HepG2 (cell line): ENCODE measurements around the gene PSMB1. TPM values are rescaled to one million over a fixed set of nuclear protein-coding genes. Genes with fewer than 3 reads are reported as not detected.

Source experiments
- AKAP8 ChIP-seq: sonication (generic); formaldehyde crosslinking; IDR thresholded peaks from 2 replicates; pipeline ENCODE4 v1.5.1; 2020; ENCODE audit warnings: mild to moderate bottlenecking, missing genetic modification reagents
- CENPX ChIP-seq: sonication (generic); formaldehyde crosslinking; IDR thresholded peaks from 2 replicates; pipeline ENCODE4 v1.9.0; 2021; ENCODE audit warnings: mild to moderate bottlenecking, missing genetic modification reagents, moderate library complexity
- DPF2 ChIP-seq: sonication (generic); formaldehyde crosslinking; IDR thresholded peaks from 2 replicates; pipeline ENCODE4 v1.4.0; 2020; ENCODE audit warnings: mild to moderate bottlenecking, low read depth, missing genetic modification reagents, borderline replicate concordance
- KDM5A ChIP-seq: fragments of 200-600 bp; sonication (generic); IDR thresholded peaks from 2 replicates; pipeline ENCODE4 v1.7.0; 2018; ENCODE audit warnings: antibody characterized with exemption, mild to moderate bottlenecking, low read length, borderline replicate concordance
- MIER3 ChIP-seq: IDR thresholded peaks from 2 replicates; pipeline ENCODE4 v1.6.1; 2016; ENCODE audit warnings: missing compliant biosample characterization, borderline replicate concordance
- NCOA5 ChIP-seq: sonication (generic); formaldehyde crosslinking; IDR thresholded peaks from 2 replicates; pipeline ENCODE4 v1.4.0; 2020; ENCODE audit warnings: missing genetic modification reagents
- RAD21 ChIP-seq: fragments of 450-650 bp; formaldehyde crosslinking; IDR thresholded peaks from 2 replicates; pipeline ENCODE4 v1.5.0; 2020; ENCODE audit warnings: mild to moderate bottlenecking
- RBM39 ChIP-seq: fragments of 200-400 bp; formaldehyde crosslinking; IDR thresholded peaks from one replicate; pipeline ENCODE4 v1.6.1; 2018; ENCODE audit warnings: antibody characterized with exemption, mild to moderate bottlenecking, low read depth, low read length; ENCODE audit not compliant: poor library complexity, severe bottlenecking
- SALL1 ChIP-seq: sonication (generic); formaldehyde crosslinking; IDR thresholded peaks from 2 replicates; pipeline ENCODE4 v1.8.0; 2022; ENCODE audit warnings: mild to moderate bottlenecking, missing genetic modification reagents
- ZBTB21 ChIP-seq: sonication (generic); formaldehyde crosslinking; IDR thresholded peaks from 2 replicates; pipeline ENCODE4 v1.4.0; 2020; ENCODE audit warnings: missing genetic modification reagents
- ZBTB3 ChIP-seq: sonication (generic); formaldehyde crosslinking; IDR thresholded peaks from 2 replicates; pipeline ENCODE4 v1.4.0; 2020; ENCODE audit warnings: low read depth, mild to moderate bottlenecking, moderate library complexity, missing genetic modification reagents, borderline replicate concordance
- ZC3H4 ChIP-seq: sonication (generic); formaldehyde crosslinking; IDR thresholded peaks from 2 replicates; pipeline ENCODE4 v1.4.0; 2020; ENCODE audit warnings: missing genetic modification reagents, borderline replicate concordance
- ZNF24 ChIP-seq: fragments of 450-650 bp; IDR thresholded peaks from 2 replicates; pipeline ENCODE4 v1.6.1; 2017; ENCODE audit warnings: antibody characterized with exemption, mild to moderate bottlenecking
- ZNF331 ChIP-seq: sonication (generic); formaldehyde crosslinking; IDR thresholded peaks from 2 replicates; pipeline ENCODE4 v1.4.0; 2020; ENCODE audit warnings: missing genetic modification reagents
- ZNF619 ChIP-seq: sonication (generic); formaldehyde crosslinking; IDR thresholded peaks from 2 replicates; pipeline ENCODE4 v1.4.0; 2020; ENCODE audit warnings: mild to moderate bottlenecking, missing genetic modification reagents
- ZNF879 ChIP-seq: sonication (generic); formaldehyde crosslinking; IDR thresholded peaks from 2 replicates; pipeline ENCODE4 v1.8.1; 2023; ENCODE audit warnings: missing genetic modification reagents
- ZNF883 ChIP-seq: sonication (generic); formaldehyde crosslinking; IDR thresholded peaks from 2 replicates; pipeline ENCODE4 v1.5.1; 2020; ENCODE audit warnings: mild to moderate bottlenecking, missing genetic modification reagents; ENCODE audit errors: not compliant biosample characterization
- polyA plus RNA-seq, 8 experiments: library from polyadenylated mRNA; depleted of rRNA in 3 of 8; stranded (reverse) in 7 of 8; unstranded in 1 of 8; fragments of >200 nt; fragmentation: Illumina TruSeq in 4 of 8; extraction: Trizol in 4 of 8; gene quantifications; 2 replicates each; pipeline versions ENCODE4 v1.2.1 to v1.2.3, GENCODE V29; 2011 to 2016; ENCODE audit warnings: low read depth in 4 of 8, missing spikeins in 1 of 8, mixed read lengths in 1 of 8; ENCODE audit not compliant: insufficient read depth in 1 of 8
- total RNA-seq, 5 experiments: library from RNA; depleted of rRNA; stranded (reverse); fragments of >200 nt; fragmentation: Illumina TruSeq; extraction: Trizol; gene quantifications; 2 replicates each; pipeline ENCODE4 v1.2.3, GENCODE V29; 2016; ENCODE audit warnings: low read depth in 1 of 5
- TF ChIP-seq, protein P1 (sequence below): sonication (generic); formaldehyde crosslinking; IDR thresholded peaks from 2 replicates; pipeline ENCODE4 v1.5.0; 2020; ENCODE audit warnings: mild to moderate bottlenecking, missing genetic modification reagents
- TF ChIP-seq, protein P2 (sequence below): sonication (generic); formaldehyde crosslinking; IDR thresholded peaks from 2 replicates; pipeline ENCODE4 v1.8.1; 2023; ENCODE audit warnings: mild to moderate bottlenecking, moderate library complexity, missing genetic modification reagents
- TF ChIP-seq, protein P3 (sequence below): sonication (generic); formaldehyde crosslinking; IDR thresholded peaks from 2 replicates; pipeline ENCODE4 v1.8.0; 2022; ENCODE audit warnings: low read depth, missing genetic modification reagents
- TF ChIP-seq, protein P4 (sequence below): sonication (generic); formaldehyde crosslinking; IDR thresholded peaks from 2 replicates; pipeline ENCODE4 v1.5.0; 2020; ENCODE audit warnings: missing genetic modification reagents, mild to moderate bottlenecking, borderline replicate concordance
- TF ChIP-seq, protein P5 (sequence below): sonication (generic); formaldehyde crosslinking; IDR thresholded peaks from 2 replicates; pipeline ENCODE4 v1.5.0; 2020; ENCODE audit warnings: missing genetic modification reagents
- TF ChIP-seq, protein P6 (sequence below): sonication (generic); formaldehyde crosslinking; IDR thresholded peaks from 2 replicates; pipeline ENCODE4 v1.5.1; 2020; ENCODE audit warnings: missing genetic modification reagents, mild to moderate bottlenecking, borderline replicate concordance

The PSMB1 gene
- total and polyA plus RNA-seq, 2 of the 13 experiments (the other 11 are each of a cell fraction or from before 2014, with no cell fraction given) = 528 to 592 TPM

DNA sequence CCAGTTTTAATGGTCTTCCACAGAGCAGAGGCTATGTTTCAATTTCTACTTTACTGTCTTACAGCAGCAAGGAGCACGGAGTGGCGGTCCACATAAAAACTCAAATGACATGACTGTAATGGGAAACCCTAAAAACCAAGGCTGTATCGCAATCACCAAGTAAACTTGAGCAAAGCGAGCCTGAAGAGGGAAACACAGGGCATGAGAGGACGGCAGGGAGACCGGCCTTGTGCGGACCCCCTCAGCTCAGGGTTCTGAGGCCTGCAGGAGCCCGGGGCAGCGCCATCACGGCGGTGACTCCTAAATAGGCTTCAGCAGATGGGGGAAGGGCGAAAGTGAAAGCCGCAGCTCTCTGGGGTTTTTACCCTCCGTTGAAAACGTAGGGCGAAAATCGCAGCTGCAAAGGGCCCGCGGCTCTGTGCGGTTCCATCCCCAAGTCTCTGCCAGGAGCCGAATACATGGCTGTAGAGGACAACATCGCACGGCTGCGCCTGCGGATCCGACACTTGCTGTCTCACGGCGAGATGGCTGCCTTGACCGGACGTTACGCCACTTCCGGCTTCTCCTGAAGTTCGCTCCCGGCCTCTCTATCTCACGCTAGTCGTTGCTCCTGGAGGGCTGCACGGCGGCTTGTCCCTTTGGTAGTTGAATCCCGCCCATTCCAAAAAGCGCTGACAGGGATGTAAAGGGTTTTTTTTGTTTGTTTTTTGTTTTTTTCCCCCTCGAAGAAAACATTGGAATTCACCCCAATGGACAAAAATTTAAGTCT, at the start of gene PSMB1 (continued):
- TF ChIP-seq, protein P1, sequence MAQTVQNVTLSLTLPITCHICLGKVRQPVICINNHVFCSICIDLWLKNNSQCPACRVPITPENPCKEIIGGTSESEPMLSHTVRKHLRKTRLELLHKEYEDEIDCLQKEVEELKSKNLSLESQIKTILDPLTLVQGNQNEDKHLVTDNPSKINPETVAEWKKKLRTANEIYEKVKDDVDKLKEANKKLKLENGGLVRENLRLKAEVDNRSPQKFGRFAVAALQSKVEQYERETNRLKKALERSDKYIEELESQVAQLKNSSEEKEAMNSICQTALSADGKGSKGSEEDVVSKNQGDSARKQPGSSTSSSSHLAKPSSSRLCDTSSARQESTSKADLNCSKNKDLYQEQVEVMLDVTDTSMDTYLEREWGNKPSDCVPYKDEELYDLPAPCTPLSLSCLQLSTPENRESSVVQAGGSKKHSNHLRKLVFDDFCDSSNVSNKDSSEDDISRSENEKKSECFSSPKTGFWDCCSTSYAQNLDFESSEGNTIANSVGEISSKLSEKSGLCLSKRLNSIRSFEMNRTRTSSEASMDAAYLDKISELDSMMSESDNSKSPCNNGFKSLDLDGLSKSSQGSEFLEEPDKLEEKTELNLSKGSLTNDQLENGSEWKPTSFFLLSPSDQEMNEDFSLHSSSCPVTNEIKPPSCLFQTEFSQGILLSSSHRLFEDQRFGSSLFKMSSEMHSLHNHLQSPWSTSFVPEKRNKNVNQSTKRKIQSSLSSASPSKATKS (CRISPR knock-in tag) = no peak
- peak; percentile 52; the same call in 1 of the 2 replicates for TF ChIP-seq ZC3H4
- peak; percentile 91 for TF ChIP-seq KDM5A
- TF ChIP-seq ZNF883 (CRISPR knock-in tag) = peak; percentile 97
- TF ChIP-seq ZNF619 (CRISPR knock-in tag) = peak; percentile 89
- TF ChIP-seq, protein P2, sequence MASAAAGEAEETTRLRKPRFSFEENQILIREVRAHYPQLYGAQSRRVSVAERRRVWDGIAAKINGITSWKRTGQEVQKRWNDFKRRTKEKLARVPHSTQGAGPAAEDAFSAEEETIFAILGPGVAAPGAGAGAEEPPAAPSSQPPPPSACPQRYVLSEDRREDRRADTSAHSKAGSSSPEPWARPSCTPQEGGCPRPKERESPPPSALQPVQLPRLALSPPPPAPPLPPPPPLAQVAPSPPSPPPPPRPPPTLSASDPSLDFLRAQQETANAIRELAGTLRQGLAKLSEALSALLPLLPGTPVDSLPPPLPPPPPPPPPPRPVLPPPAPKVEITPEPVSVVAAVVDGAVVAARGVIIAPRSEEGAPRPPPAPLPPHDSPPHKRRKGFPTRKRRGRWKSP (CRISPR knock-in tag) = 0 out of 2 replicates have a peak, but pooled peaks have one; percentile 91
- 0 out of 2 replicates have a peak, but pooled peaks have one; percentile 5 for TF ChIP-seq ZNF24
- no peak for TF ChIP-seq CENPX (CRISPR knock-in tag)
- no peak for TF ChIP-seq ZNF879 (CRISPR knock-in tag)
- no peak; the same call in 1 of the 2 replicates for TF ChIP-seq ZBTB21 (CRISPR knock-in tag)
- TF ChIP-seq, protein P3, sequence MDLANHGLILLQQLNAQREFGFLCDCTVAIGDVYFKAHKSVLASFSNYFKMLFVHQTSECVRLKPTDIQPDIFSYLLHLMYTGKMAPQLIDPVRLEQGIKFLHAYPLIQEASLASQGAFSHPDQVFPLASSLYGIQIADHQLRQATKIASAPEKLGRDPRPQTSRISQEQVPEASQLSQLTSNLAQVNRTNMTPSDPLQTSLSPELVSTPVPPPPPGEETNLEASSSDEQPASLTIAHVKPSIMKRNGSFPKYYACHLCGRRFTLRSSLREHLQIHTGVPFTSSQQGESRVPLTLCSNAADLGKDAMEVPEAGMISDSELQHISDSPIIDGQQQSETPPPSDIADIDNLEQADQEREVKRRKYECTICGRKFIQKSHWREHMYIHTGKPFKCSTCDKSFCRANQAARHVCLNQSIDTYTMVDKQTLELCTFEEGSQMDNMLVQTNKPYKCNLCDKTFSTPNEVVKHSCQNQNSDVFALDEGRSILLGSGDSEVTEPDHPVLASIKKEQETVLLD (CRISPR knock-in tag) = no peak
- TF ChIP-seq, protein P4, sequence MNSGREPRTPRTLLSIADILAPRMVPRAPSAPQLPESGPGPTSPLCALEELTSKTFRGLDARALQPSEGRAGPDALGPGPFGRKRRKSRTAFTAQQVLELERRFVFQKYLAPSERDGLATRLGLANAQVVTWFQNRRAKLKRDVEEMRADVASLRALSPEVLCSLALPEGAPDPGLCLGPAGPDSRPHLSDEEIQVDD = peak; percentile 42; the same call in 1 of the 2 replicates
- peak; percentile 98 for TF ChIP-seq RBM39
- TF ChIP-seq, protein P5, sequence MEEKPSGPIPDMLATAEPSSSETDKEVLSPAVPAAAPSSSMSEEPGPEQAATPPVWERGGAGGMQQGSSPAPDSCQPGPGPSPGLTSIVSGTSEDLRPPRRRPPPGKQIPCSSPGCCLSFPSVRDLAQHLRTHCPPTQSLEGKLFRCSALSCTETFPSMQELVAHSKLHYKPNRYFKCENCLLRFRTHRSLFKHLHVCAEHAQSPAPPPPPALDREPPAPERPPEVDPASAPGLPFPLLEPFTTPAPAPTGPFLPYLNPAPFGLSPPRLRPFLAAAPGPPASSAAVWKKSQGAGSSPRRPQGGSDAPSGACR (CRISPR knock-in tag) = no peak
- TF ChIP-seq ZNF331 (CRISPR knock-in tag) = 0 out of 2 replicates have a peak, but pooled peaks have one; percentile 17
- TF ChIP-seq MIER3 (CRISPR knock-in tag) = no peak; the same call in 1 of the 2 replicates
- no peak for TF ChIP-seq ZBTB3
- TF ChIP-seq DPF2 (CRISPR knock-in tag) = no peak
- TF ChIP-seq SALL1 (CRISPR knock-in tag) = peak; percentile 94
- no peak for TF ChIP-seq NCOA5
- TF ChIP-seq RAD21 (CRISPR knock-in tag) = peak; percentile 61
- TF ChIP-seq, protein P6, sequence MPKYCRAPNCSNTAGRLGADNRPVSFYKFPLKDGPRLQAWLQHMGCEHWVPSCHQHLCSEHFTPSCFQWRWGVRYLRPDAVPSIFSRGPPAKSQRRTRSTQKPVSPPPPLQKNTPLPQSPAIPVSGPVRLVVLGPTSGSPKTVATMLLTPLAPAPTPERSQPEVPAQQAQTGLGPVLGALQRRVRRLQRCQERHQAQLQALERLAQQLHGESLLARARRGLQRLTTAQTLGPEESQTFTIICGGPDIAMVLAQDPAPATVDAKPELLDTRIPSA (CRISPR knock-in tag) = no peak
- TF ChIP-seq AKAP8 (CRISPR knock-in tag) = no peak
